LNCAP (cell line): ENCODE measurements around the gene SARS1.

ENCODE experiments used
- CTCF ChIP-seq: fragments of 450-650 bp; IDR thresholded peaks from 2 replicates; pipeline ENCODE4 v1.5.1; 2017; ENCODE audit warnings: mild to moderate bottlenecking

The SARS1 gene

GRCh38 chr1:109254621-109255096 is 40.9 kb downstream of the SARS1 start:
- no peak for TF ChIP-seq CTCF

GRCh38 chr1:109255097-109255651 is 41.5 kb downstream of the SARS1 start:
- no peak for TF ChIP-seq CTCF

GRCh38 chr1:109255678-109256077 is 42.0 kb downstream of the SARS1 start:
- TF ChIP-seq CTCF = no peak

GRCh38 chr1:109256085-109256484 is 42.4 kb downstream of the SARS1 start:
- TF ChIP-seq CTCF = no peak

- TF ChIP-seq CTCF = no peak
Measured at GRCh38 chr1:109256971-109257681, 43.4 kb downstream of the SARS1 start.

GRCh38 chr1:109257682-109258421 is 44.1 kb downstream of the SARS1 start:
- TF ChIP-seq CTCF = no peak

GRCh38 chr1:109258481-109259466 is 45.1 kb downstream of the SARS1 start:
- no peak for TF ChIP-seq CTCF
